Stimulated activated memory B cell treated with anti-CD40 and anti-IgM and Interleukin-4, amounts not matched to agents 10 μg/mL and 1 μg/mL and 100 μg/mL, for 72 hours (primary cell): Measurements from ENCODE around the gene ACTN4.
"Not testable (repeated sequence)": the region's sequence is repeated elsewhere in the genome, so short reads cannot be mapped to it uniquely, and the experiment has no call there.

ENCODE experiments used
- ATAC-seq: fragments of 150-1000 bp; cut with Tn5 transposase; 2 replicates; pipeline ENCODE4 v1.10.0; 2021
- H3K27ac Mint-ChIP-seq: one replicate; pipeline ENCODE4 v1.8.0; 2022; ENCODE audit warnings: mild to moderate bottlenecking, mixed read lengths
- H3K27me3 Mint-ChIP-seq: one replicate; pipeline ENCODE4 v1.8.0; 2022; ENCODE audit warnings: mixed read lengths
- H3K36me3 Mint-ChIP-seq: one replicate; pipeline ENCODE4 v1.8.0; 2022; ENCODE audit warnings: mixed read lengths
- H3K4me1 Mint-ChIP-seq: one replicate; pipeline ENCODE4 v1.8.0; 2022; ENCODE audit warnings: mixed read lengths
- H3K4me3 Mint-ChIP-seq: one replicate; pipeline ENCODE4 v1.8.0; 2022; ENCODE audit warnings: mild to moderate bottlenecking, moderate library complexity, mixed read lengths
- H3K9me3 Mint-ChIP-seq: one replicate; pipeline ENCODE4 v1.8.0; 2022; ENCODE audit warnings: mixed read lengths

ACTN4 gene

DNA sequence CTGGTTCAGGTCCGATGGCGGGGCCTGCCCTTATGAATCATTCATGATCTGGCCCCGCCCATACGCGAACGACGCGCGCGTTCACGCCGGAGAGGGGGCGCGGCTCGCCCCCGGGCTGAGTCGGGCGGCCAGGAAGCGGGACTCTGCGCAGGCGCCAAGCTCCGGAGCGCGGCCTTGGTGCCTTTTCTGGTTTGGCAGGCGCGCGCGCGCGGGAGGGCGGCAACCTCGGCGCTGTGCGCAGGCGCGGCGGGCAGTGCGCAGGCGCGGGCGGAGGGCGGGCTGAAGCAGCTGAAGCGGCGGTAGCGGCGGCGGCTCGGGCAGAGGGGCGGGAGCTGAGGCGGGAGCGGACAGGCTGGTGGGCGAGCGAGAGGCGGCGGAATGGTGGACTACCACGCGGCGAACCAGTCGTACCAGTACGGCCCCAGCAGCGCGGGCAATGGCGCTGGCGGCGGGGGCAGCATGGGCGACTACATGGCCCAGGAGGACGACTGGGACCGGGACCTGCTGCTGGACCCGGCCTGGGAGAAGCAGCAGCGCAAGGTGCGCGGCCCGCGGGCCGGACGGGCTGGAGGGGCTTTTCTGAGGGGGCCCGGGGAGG is at the start of gene ACTN4:
TSS of gene ACTN4 (plus strand) at position 282 of the 598 bp plus-strand sequence. CDS start at position 379, 97 bp downstream.
- peak; percentile 96 for ATAC-seq
- Mint-ChIP-seq H3K27ac (peak within 1 kb of the TSS; percentile 80), H3K4me3 (peak within 1 kb of the TSS; percentile 94), H3K27me3 (no peaks in the 10 kb centered on the region), H3K36me3 (peaks cover 17% of the 10 kb centered on the region), H3K9me3 (no peaks in the 10 kb centered on the region), H3K4me1 (peaks cover 35% of the 10 kb centered on the region)

DNA sequence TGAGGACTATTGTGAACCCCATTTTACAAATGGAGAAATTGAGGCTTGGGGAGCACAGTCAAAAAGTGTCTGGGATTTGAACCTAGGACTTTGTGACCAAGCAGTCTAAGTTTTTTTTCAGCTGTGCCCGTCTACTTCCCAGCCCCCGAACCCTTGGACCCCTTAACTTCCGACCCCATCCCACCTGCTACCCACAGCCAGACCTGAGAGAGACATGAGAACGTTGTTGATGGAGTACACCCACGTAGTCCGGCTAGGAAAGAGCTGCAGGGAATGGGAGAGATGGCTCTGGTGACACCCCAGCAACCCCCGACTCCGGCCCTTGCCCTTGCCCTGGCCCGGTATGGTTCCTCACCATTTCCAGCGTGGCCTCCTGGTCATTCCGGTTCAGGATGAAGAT is 47.7 kb upstream of the ACTN4 start:
- Mint-ChIP-seq H3K27me3 (no peaks in the 10 kb centered on the region), H3K36me3 (peaks cover 54% of the 10 kb centered on the region), H3K4me1 (peaks cover 6% of the 10 kb centered on the region), H3K4me3 (no peak overlapping the region), H3K27ac (no peak overlapping the region), H3K9me3 (no peaks in the 10 kb centered on the region)
- no peak for ATAC-seq

DNA sequence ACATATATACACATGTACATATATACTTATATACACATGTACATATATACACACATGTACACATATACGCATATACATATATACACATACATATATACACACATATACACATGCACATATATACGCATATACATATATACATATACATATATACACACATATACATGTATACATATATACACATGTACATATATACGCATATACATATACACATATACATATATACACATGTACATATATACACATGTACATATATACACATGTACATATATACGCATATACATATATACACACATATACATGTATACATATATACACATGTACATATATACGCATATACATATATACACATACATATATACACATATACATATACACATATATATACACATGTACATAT is 44.6 kb upstream of the ACTN4 start:
- H3K27me3 Mint-ChIP-seq, H3K27ac Mint-ChIP-seq, H3K4me3 Mint-ChIP-seq, ATAC-seq, H3K9me3 Mint-ChIP-seq: not testable (repeated sequence)
- H3K36me3 Mint-ChIP-seq: peaks cover 45% of the 10 kb centered on the region
- H3K4me1 Mint-ChIP-seq: peaks cover 18% of the 10 kb centered on the region

DNA sequence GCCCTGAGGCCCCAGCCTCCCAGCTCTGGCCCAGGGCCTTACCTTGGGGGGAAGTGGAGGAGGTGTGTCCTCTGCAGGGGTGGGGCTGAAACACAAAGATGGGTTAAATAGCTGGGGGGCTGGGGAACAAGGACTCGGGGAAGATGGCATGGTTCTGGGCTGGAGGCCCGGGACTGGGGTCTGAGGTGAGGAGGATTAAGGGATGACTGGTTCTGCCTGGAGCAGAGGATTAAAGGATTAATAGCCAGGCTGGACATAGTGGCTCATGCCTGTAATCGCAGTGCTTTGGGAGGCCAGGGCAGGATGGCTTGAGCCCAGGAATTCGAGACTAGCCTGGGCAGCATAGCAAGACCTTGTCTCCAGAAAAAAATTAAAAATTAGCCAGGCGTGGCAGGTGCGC is 41.3 kb upstream of the ACTN4 start:
- Mint-ChIP-seq H3K27ac (no peak overlapping the region), H3K36me3 (peaks cover 53% of the 10 kb centered on the region), H3K4me3 (no peak overlapping the region), H3K27me3 (no peaks in the 10 kb centered on the region), H3K4me1 (peaks cover 17% of the 10 kb centered on the region), H3K9me3 (no peaks in the 10 kb centered on the region)
- no peak for ATAC-seq

DNA sequence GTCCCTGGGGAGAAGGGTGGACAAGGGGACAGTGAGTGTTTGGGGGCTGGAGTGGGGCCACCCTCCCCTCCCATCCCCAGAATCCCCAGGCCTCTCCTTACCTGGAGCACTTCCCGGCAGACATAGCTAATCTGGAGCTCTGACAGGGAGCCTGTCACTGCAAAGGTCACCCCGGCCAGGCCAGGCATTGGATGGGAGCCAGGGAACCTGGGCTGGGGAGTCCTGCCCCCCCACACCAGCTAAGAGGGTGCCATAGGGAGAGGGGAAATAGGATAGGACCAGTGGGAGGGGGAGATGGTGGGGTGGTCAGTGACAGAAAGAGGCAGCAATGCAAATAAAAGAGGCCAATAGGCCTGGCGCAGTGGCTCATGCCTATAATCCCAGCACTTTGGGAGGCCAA is 33.2 kb upstream of the ACTN4 start:
- H3K36me3 Mint-ChIP-seq: peaks cover 64% of the 10 kb centered on the region

DNA sequence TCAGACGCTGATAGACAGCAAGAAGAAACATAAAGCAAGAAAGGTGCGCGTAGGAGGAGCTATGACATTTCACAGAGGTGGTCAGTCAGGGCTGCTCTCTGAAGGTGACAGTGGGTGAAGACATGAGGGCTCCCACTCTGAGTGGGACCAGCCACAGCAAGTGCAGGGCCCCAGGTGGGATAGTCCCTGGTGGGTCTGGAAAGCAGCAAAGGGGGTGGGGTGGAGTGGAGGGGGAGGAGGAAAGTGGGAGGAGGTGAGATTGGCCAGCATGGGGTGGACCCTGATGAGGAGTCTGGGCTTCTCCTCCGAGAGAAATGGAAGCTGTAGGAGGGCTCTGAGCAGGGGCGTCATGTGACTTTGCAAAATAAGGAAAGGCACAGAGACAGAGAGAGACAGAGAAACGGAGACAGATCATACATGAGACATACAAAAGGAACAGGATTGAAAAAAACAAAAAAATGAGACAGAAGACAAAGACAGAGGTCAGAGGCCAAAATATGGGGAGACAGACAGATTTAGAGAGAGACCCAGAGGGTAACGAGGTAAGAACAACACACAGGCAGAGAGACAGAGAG is 32.4 kb upstream of the ACTN4 start:
- peaks cover 62% of the 10 kb centered on the region for H3K36me3 Mint-ChIP-seq
- no peak for ATAC-seq
- H3K27ac Mint-ChIP-seq: peak overlapping the region; percentile 83
- H3K4me1 Mint-ChIP-seq: peaks cover 59% of the 10 kb centered on the region
- H3K27me3 Mint-ChIP-seq: no peaks in the 10 kb centered on the region
- peak overlapping the region; percentile 76 for H3K4me3 Mint-ChIP-seq
- no peaks in the 10 kb centered on the region for H3K9me3 Mint-ChIP-seq

More for the DNA sequence above, 33.2 kb upstream of the ACTN4 start:
- Mint-ChIP-seq H3K4me3 (no peak overlapping the region), H3K4me1 (peaks cover 56% of the 10 kb centered on the region), H3K9me3 (no peaks in the 10 kb centered on the region), H3K27me3 (no peaks in the 10 kb centered on the region), H3K27ac (peak overlapping the region; percentile 83)
- ATAC-seq: no peak

DNA sequence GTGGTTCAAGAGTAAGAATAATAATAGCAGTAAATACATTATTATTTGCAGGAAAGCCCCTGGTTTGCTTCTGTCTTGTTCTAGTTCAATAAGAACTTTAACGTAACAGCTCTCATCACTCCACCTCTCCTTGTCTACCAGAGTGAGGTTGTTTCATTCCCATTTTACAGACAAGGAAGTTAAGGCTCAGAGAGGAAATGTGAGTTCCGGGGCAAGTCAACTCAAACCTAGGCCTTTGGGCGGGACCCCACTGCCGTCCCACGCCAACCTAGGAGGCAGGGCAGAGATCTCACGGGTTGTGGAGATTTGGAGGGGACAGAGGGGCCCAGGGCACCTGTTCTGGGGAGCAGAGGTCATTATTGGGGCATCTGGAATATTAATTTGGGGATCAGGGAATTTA is 31.2 kb upstream of the ACTN4 start:
- H3K4me3 Mint-ChIP-seq: peak overlapping the region; percentile 100

DNA sequence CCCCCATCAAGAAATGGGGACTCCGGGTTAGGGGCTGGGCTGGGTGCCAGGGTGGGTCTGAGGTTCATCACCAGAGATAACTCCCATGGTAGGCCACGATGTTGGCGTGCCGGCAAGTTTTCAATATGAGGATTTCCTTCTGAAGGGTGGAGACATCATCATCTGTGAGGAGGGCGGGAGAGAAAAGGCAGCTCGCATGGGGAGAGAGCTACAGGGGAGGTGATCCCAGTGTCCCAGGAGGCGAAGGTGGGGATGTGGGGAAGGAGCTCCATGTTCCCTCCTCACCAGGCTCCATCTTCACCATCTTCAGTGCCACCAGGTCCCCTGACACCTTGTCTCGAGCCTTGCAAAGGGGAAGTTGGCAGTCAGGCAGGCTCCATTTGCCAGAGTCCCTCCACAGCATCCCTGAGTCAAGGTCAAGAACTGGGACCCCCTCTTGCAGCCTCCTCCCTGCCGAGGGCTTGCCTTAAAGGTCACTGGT is 30.1 kb upstream of the ACTN4 start:
- peak; percentile 18 for ATAC-seq
- peaks cover 64% of the 10 kb centered on the region for H3K36me3 Mint-ChIP-seq
- peaks cover 72% of the 10 kb centered on the region for H3K4me1 Mint-ChIP-seq
- peak overlapping the region; percentile 96 for H3K27ac Mint-ChIP-seq
- H3K9me3 Mint-ChIP-seq: no peaks in the 10 kb centered on the region
- H3K4me3 Mint-ChIP-seq: peak overlapping the region; percentile 100
- no peaks in the 10 kb centered on the region for H3K27me3 Mint-ChIP-seq

More for the DNA sequence above, 31.2 kb upstream of the ACTN4 start:
- no peaks in the 10 kb centered on the region for H3K27me3 Mint-ChIP-seq
- H3K9me3 Mint-ChIP-seq: no peaks in the 10 kb centered on the region
- no peak for ATAC-seq
- peak overlapping the region; percentile 96 for H3K27ac Mint-ChIP-seq
- peaks cover 56% of the 10 kb centered on the region for H3K36me3 Mint-ChIP-seq
- H3K4me1 Mint-ChIP-seq: peaks cover 63% of the 10 kb centered on the region

DNA sequence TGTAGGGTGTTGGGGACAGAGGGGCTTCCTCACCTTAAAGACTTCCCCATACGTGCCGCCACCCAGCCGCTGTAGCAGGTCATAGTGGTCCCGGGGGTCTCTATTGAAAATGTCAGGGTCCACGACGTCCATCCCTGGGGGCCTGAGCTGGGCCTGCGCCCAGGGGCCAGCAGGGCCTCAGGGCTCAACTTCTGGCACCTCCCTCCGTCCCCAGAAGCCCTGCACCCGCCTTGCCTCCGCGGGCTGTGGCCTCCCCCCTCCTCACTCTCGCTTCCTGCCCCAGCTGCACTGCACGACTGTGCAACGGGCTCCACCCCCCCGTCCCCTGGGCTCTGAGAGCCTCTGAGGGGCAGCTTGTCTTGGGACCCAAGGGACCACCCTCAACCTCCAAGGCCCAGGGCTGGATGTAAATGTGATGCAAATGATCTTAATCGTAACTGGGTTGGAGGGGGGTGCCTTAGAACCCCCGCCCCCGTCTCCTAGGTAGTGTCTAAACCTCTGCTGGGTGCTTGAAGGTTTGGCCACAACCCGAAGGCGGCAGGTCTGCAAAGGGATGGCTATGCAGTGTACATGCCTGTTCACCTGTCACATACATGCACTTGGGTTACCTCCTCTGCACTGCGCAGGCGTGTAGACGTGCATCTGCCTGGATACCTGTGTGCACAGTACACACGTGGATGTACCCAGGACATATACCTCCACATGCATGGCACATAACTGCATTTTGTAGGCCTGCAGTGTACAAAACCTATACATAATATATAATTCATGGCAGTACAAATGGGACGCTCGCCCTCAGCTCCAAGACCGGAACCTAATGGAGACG is 29.5 kb upstream of the ACTN4 start, which contains the start of gene MAP4K1:
TSS of gene MAP4K1 (minus strand) at position 190 of the 826 bp plus-strand sequence. CDS start at position 132, 58 bp downstream.
- no peaks in the 10 kb centered on the region for H3K9me3 Mint-ChIP-seq
- peaks cover 72% of the 10 kb centered on the region for H3K4me1 Mint-ChIP-seq
- H3K27ac Mint-ChIP-seq: peak within 1 kb of the TSS; percentile 96
- H3K36me3 Mint-ChIP-seq: peaks cover 58% of the 10 kb centered on the region
- no peaks in the 10 kb centered on the region for H3K27me3 Mint-ChIP-seq
- H3K4me3 Mint-ChIP-seq: peak within 1 kb of the TSS; percentile 100
- ATAC-seq: peak; percentile 95

DNA sequence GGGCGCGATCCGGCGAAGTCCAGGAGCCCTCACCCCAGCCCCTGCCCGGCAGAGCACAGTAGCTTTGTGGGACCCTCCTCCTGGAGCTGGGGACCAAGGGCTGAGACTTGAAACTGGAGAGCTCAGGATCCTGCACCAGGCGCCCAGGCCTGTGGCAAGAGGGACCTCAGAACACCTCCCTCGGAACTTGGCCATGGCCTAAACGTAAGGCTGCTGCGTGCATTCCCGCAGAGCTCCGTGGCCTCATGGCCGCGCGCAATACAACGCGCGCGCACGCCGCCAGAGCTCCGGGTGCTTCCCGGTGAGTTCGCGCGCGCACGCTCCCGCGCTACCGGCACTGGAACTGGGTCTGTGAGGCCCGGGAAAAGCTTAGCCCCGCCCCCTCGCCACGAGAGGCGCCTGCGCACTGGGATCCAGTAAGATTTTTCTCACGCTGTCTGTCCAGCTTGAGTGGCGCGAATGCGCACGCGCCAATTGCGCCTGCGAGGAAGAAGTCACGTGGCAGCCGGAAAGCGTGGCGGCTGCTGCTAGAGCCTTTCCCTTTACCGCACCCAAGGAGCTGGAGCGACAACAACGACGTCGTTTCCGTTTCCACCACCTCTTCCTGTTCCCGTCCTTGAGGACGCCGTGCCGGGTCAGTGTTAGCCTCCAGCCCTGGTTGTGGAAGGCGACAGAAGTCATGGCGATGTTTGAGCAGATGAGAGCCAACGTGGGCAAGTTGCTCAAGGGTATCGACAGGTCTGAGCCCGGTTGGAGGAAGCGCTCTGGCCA is 28.7 kb upstream of the ACTN4 start, which contains the start of gene EIF3K:
TSS of gene EIF3K (plus strand) at position 599 of the 771 bp plus-strand sequence. CDS start at position 680, 81 bp downstream.
- Mint-ChIP-seq H3K36me3 (peaks cover 54% of the 10 kb centered on the region), H3K4me1 (peaks cover 65% of the 10 kb centered on the region), H3K9me3 (no peaks in the 10 kb centered on the region), H3K4me3 (peak within 1 kb of the TSS; percentile 100), H3K27me3 (no peaks in the 10 kb centered on the region), H3K27ac (peak within 1 kb of the TSS; percentile 96)
- ATAC-seq: peak; percentile 65

DNA sequence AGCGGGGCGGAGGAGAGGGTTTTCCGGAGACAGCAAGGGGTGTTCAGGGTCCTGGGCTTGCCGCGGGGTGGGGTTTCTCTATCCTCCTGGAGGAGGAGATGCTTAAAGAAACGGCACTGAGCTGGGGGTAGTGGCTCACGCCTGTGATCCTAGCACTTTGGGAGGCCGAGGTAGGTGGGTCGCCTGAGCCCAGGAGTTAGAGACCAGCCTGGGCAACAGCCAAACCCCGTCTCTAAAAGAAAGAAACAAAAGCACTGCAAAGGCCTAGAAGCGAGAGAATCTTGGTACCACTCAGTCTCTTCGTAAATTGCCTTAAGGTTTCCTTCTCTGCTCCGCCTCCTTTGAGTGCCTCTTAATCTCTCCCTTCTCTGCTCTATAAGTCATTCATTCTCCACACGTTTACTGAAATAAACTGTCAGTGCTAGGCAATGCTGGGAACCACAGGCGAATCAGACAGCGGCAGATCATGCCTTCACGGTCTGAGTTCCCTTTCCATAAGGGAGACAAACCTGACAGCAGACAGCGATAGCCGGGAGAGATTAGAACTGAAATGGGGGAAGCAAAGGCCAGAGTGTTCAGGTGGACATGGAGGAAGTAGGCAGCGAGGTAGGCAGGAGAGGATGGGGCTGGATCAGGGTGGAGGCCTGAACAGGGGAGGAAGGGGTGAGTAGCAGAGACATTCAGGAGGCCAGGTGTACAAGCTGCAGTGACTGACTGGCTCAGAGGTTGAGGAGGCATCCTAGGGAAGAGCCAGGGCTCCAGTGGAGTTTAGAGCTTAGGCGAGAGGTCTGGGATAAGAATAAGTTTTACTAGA is 27.9 kb upstream of the ACTN4 start:
- no peak for ATAC-seq
- Mint-ChIP-seq H3K27ac (peak overlapping the region; percentile 96), H3K36me3 (peaks cover 56% of the 10 kb centered on the region), H3K4me3 (peak overlapping the region; percentile 100), H3K27me3 (no peaks in the 10 kb centered on the region), H3K4me1 (peaks cover 58% of the 10 kb centered on the region), H3K9me3 (no peaks in the 10 kb centered on the region)

DNA sequence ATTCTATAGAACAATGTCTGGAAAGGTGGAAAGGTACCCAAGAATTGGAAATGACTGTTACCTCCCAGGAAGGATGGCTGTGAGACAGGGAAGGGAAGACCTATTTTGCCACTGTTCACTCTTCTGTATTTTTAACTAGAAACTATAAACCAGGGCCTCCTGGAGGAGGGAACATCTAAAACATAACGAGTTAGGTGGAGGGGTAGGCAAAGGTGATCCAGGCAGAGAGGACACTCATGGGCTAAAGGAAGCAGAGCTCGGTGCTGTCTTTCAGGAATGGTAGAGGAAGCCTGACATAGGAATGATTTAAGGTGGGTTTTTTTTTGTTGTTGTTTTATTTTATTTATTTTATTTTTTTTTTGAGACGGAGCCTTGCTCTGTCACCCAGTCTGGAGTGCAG is 22.6 kb upstream of the ACTN4 start:
- H3K27me3 Mint-ChIP-seq: no peaks in the 10 kb centered on the region
- H3K9me3 Mint-ChIP-seq: no peaks in the 10 kb centered on the region
- peaks cover 17% of the 10 kb centered on the region for H3K4me1 Mint-ChIP-seq
- ATAC-seq: no peak
- H3K36me3 Mint-ChIP-seq: peaks cover 73% of the 10 kb centered on the region
- no peak overlapping the region for H3K27ac Mint-ChIP-seq
- no peak overlapping the region for H3K4me3 Mint-ChIP-seq

DNA sequence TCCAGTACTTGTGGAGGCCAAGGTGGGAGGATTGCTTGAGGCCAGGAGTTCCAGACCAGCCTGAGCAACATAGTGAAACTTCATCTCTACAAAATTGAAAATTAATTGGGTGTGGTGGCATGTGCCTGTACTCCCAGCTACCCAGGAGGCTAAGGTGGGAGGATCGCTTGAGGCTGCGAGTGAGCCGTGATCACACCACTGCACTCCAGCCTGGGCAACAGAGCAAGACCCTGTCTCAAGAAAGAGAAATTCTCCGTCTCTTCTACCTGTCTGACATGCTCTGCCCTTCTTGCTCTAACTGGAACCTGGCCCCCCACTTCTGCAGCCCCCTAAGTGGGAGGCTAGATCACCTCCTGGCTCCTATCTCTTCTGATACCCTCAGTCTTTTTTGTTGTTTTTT is 21.0 kb upstream of the ACTN4 start:
- Mint-ChIP-seq H3K36me3 (peaks cover 74% of the 10 kb centered on the region), H3K4me1 (peaks cover 9% of the 10 kb centered on the region), H3K4me3 (no peak overlapping the region), H3K27me3 (no peaks in the 10 kb centered on the region), H3K9me3 (no peaks in the 10 kb centered on the region), H3K27ac (no peak overlapping the region)
- no peak for ATAC-seq

DNA sequence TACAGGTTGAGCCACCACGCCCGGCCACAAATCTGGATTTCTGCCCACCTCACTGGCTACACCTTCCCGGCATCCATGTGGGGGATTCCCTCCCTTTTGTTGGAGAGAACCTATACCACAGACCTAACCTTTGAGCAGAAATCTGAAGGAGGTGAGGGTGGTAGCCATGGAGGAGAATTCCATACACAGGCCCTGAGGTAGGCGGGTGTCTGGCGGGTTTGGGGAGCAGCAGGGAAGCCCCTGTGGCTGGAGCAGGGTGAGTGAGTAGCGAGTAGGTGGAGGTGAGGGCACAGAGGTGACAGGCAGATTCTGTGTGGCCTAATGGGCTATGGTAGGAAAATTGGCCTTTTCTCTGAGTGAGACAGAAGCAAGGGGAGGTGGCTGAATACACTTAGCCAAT is 17.9 kb upstream of the ACTN4 start:
- no peak overlapping the region for H3K27ac Mint-ChIP-seq

More for the DNA sequence above, 17.9 kb upstream of the ACTN4 start:
- Mint-ChIP-seq H3K27me3 (no peaks in the 10 kb centered on the region), H3K9me3 (no peaks in the 10 kb centered on the region), H3K4me3 (no peak overlapping the region), H3K4me1 (peaks cover 10% of the 10 kb centered on the region), H3K36me3 (peaks cover 67% of the 10 kb centered on the region)
- ATAC-seq: no peak
